Ishikawa (cell line): Measurements from ENCODE around the gene NOX4.

Experiments
- CEBPB ChIP-seq: IDR thresholded peaks from 2 replicates; pipeline ENCODE4 v1.6.1; 2012
- CREB1 ChIP-seq: IDR thresholded peaks from 2 replicates; pipeline ENCODE4 v1.6.1; 2012; ENCODE audit warnings: low read depth
- EGR1 ChIP-seq: IDR thresholded peaks from 2 replicates; pipeline ENCODE4 v1.6.1; 2012
- EP300 ChIP-seq: IDR thresholded peaks from 2 replicates; pipeline ENCODE4 v1.6.1; 2012; ENCODE audit warnings: borderline replicate concordance
- FOXM1 ChIP-seq: IDR thresholded peaks from 2 replicates; pipeline ENCODE4 v1.6.1; 2012; ENCODE audit warnings: low read depth, borderline replicate concordance
- NFIC ChIP-seq: IDR thresholded peaks from 2 replicates; pipeline ENCODE4 v1.6.1; 2012
- RAD21 ChIP-seq: IDR thresholded peaks from 2 replicates; pipeline ENCODE4 v1.6.1; 2012; ENCODE audit warnings: low read depth
- REST ChIP-seq: IDR thresholded peaks from 2 replicates; pipeline ENCODE4 v1.6.1; 2012; ENCODE audit warnings: low read depth, mild to moderate bottlenecking
- TAF1 ChIP-seq: IDR thresholded peaks from 2 replicates; pipeline ENCODE4 v1.6.1; 2012; ENCODE audit warnings: low read depth, mild to moderate bottlenecking
- TCF12 ChIP-seq: IDR thresholded peaks from 2 replicates; pipeline ENCODE4 v1.6.1; 2012; ENCODE audit warnings: low read depth
- TEAD4 ChIP-seq: IDR thresholded peaks from 2 replicates; pipeline ENCODE4 v1.6.1; 2012
- USF1 ChIP-seq: IDR thresholded peaks from 2 replicates; pipeline ENCODE4 v1.6.1; 2012
- YY1 ChIP-seq: IDR thresholded peaks from 2 replicates; pipeline ENCODE4 v1.6.1; 2012; ENCODE audit warnings: low read depth
- ZBTB7A ChIP-seq: IDR thresholded peaks from 2 replicates; pipeline ENCODE4 v1.6.1; 2012; ENCODE audit warnings: low read depth
- TF ChIP-seq, protein P1 (sequence below): IDR thresholded peaks from 2 replicates; pipeline ENCODE4 v1.6.1; 2012

The NOX4 gene

DNA sequence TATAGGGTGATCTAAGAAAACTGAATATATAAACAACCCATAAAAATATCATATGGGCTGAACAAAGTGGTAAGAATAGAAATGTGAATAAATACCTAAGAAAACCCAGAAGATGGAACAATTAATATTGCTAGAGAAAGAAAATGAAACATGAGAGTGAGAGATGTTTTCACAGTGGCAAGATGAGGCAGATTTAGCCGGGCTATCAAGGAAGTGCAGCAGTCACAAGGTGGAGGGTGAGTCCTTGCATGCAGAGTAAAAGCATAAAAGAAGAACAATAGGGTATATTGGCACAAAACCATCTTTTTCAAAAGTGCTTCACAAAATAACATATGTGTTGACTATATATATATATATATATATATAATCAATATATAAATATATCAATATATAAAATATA lies 49.6 kb downstream of the NOX4 start:
- TF ChIP-seq EGR1 (no peak), REST (no peak)

DNA sequence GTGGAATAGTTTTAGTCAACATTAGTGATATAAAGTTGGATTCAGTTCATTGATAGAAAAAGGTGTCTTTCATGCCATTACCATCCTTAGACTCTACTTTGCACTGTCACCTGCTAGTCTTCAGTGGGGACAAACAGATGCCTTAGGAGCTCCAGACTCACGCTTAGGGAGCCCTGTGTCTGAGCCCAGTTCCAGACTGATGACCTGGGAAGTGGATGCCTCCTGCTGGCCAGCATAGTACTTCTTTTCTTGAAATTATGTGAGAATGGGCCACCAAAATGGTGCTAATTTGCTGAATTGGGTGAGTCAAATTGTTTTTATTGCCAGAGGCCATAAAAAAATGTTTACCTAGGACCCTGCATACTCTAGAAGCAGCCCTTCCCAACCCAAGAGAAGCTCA lies 53.9 kb downstream of the NOX4 start:
- TF ChIP-seq FOXM1 (no peak), EGR1 (no peak), CREB1 (no peak), NFIC (no peak), REST (no peak), USF1 (no peak), TCF12 (no peak), RAD21 (no peak)

DNA sequence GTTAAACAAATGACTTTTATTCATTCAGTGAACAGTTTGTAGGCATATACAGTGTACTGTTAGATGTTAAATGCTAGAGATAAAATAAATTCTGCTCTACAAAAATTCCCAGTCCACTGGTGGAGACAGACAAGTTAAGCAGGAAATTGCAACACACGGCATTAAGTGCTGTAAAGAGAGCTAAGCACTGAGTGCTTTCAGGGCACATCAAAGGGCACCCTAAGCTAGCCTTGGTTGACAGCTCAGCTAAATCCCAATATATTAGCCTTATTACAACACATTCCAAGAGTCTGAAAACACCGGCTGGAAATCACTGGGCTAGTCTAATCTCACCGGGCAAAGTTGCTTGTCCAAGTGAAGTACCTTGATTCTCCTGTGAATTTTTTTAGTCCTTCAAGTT lies 55.1 kb downstream of the NOX4 start:
- peak; percentile 83 for TF ChIP-seq CEBPB
- no peak for TF ChIP-seq YY1
- TF ChIP-seq TEAD4 = 0 out of 2 replicates have a peak, but pooled peaks have one; percentile 11

- TF ChIP-seq NFIC (no peak), CEBPB (no peak), TEAD4 (no peak), TCF12 (no peak), YY1 (no peak), TAF1 (no peak), RAD21 (no peak), REST (no peak), ZBTB7A (no peak), FOXM1 (no peak), EP300 (no peak), EGR1 (no peak), USF1 (no peak), CREB1 (no peak)
- TF ChIP-seq, protein P1, sequence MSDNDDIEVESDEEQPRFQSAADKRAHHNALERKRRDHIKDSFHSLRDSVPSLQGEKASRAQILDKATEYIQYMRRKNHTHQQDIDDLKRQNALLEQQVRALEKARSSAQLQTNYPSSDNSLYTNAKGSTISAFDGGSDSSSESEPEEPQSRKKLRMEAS = no peak
Observed at GRCh38 chr11:89433278-89433677, 57.9 kb downstream of the NOX4 start.

- TF ChIP-seq ZBTB7A = no peak
- TF ChIP-seq CREB1 = no peak
- TF ChIP-seq TCF12 = no peak
- TF ChIP-seq REST = no peak
- no peak for TF ChIP-seq FOXM1
- TF ChIP-seq RAD21 = no peak
- TF ChIP-seq EGR1 = no peak
- TF ChIP-seq, protein P1 = no peak
- no peak for TF ChIP-seq USF1
- no peak for TF ChIP-seq NFIC
- TF ChIP-seq EP300 = no peak
- TF ChIP-seq CEBPB = no peak
- TF ChIP-seq TEAD4 = no peak
- TF ChIP-seq YY1 = no peak
- TF ChIP-seq TAF1 = no peak
Observed at GRCh38 chr11:89421718-89422117, 69.5 kb downstream of the NOX4 start.
